ENCODE data around the gene CYS1.
A peak's percentile ranks its signal among the peaks of the same experiment; 100 is the strongest.

Gene CYS1

DNA sequence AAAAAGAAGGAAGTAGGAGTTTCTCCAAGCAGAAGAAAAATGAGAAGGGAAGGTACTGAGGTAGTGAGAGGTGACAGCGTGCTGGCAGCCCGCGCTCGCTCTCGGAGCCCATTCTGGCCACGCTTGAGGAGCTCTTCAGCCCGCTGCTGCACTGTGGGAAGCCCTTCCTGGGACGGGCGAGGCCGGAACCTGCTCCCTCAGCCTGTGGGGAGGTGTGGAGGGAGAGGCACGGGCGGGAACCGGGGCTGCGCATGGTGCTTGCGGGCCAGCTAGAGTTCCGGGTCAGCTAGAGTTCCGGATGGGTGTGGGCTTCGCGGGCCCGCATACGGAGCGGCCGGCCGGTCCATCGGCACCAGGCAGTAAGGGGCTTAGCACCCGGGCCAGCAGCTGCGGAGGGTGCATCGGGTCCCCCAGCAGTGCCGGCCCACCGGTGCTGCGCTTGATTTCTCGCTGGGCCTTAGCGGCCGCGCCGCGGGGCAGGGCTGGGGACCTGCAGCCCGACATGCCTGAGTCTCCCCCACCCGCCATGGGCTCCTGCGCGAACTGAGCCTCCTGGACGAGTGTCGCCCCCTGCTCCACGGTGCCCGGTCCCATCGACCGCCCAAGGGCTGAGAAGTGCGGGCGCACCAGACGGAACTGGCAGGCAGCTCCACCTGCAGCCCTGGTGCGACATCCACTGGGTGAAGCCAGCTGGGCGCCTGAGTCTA lies 11.1 kb upstream of the CYS1 start:
- peak in 3 of 6 experiments; percentile 4 to 16 (median 5) for DNase-seq

DNA sequence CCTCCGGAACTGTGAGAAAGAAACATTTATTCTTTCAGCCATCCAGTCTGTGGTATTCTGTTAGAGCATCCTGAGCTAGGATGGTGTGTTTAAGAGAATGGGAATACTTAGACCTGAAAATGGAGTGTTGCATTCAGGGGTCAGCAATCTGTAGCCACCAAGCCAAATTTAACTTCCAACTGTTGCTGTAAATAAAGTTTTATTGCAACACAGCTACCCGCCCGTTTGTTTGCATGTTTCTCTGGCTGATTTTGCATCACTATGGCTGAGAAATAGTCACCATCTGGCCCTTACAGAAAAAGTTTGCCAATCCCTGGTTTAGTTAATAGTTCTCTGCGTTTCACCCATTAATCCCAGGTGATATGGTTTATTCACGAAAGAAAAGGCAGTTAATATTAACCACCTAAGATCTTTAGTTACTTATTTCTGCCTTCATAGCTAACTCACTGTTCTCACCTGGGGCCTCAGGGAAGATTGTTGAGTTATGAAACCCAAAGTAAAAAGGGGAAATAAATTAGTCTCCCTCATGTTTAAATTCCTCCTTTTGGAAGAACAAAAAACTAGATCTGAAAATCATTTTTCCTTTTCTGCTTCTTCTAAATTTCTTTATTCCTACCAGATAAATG lies 9.5 kb upstream of the CYS1 start:
- DNase-seq, result no peak

- DNase-seq, result no peak
Observed at GRCh38 chr2:10087360-10087759, 7.1 kb upstream of the CYS1 start.

DNA sequence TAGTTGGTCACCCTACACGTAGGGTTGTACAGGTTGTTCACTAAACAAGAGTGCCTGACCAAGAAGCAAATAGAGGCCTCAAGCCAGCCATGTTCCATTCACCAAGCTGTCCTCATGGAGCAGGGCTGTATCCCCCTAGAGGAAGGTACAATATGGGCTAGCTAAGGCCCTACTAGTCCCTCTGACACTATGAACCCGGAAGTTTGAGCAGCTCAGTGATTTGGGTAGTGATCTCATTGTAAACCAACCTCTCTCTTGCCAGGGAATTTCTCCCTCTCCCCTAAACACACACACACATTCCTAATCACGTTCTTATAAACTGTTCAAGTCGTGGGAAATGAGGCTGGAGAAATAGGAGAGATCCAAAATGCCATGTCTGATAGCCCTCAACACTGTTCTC lies 6.7 kb upstream of the CYS1 start:
- no peak for DNase-seq

GRCh38 chr2:10085668-10086059 lies 5.5 kb upstream of the CYS1 start:
- no peak for DNase-seq

- DNase-seq, result no peak
Observed at GRCh38 chr2:10085043-10085667, 4.9 kb upstream of the CYS1 start.

- DNase-seq, result no peak
Observed at GRCh38 chr2:10084223-10084865, 4.1 kb upstream of the CYS1 start.

DNA sequence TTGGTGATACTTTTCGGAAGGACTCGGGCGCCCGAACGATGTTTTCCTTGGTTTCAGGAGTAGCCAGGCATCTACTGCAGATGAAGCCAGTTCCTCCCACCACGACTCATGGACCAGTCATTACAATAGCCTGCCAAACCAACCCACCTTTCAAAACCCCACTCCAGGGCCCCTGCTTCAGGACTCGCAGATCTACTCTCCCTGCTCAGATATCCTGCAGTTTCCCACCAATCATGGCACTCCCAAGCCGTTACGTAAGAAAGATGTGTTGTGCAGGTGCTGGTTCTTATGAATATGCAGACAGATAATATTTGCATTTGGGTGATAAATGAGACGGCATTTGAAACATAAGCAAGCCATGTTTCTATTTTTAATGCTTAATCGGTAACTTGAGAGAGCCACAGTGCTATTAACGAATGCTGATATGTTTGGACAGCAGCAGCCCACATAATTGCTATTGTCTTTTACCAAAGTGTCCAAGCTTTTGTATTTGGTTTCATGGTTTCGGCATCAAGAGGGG lies 3.5 kb upstream of the CYS1 start:
- no peak for DNase-seq

GRCh38 chr2:10083046-10083445 lies 2.8 kb upstream of the CYS1 start:
- no peak for DNase-seq

DNA sequence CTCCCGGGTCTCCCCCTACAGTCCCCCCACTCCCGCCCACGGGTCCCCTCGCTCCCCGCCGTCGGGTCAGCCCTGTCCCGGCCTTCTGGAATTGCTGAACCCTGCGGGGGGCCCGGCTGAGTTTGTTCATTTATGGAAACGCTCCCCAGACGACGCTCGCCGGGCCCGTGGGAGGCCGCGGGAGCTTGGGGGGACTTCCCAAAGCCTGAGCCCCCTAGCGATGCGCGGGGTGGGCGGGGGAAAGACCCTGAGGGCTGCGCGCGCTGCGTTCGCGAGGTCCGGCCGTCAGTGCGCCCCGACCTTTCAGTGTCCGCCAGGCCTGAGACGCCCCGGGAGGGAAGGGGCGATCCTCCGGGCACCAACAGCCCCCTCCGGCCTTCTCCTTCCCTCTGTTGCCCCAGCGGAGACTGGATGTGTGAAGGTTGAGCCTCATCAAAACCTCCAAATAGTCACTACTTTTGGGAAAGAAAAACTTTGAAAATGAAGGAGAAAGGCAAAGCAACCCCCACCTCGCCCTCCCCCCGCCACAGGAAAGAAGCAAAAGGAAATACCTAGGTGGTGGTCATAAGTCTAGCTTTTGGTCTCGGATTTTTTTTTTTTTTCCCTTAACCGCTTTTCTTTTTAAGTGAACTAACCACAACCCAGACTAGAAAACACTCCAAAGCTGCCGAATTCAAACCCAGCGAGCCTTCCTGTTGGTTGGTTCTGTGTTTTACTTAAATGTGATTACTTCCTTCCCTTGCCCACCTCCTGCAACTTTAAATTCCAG lies 509 bp upstream of the CYS1 start:
- peak in 3 of 6 experiments; percentile 30 to 45 (median 34) for DNase-seq

DNA sequence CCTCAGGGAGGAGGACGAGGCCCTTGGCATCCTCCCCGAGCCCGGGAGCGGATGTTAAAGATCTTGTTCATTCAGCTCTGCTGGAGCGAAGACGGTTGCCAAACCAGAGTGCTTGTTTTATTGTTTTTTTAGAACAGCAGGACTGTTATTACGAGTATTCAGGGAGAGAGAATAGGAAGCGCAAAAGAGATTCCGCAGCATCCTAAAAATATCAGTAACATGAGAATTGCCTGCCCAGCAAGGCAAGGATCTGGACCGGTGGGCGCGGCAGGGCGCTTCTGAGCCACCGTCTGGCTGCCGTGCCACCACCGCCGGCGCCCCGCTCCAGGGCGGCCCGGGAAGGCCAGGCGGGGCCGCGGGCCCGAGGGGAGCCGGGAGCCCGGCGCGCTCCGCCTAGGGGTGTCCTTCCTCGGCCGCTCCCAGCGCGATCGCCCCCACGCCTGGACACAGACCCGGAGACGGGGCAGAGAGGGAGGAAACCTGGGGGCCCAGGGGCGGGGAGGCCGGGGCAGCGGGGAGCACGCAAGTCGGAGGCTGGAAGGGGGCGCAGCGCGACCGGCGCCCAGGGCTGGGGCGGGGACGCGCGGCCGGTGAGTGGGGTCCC lies 843 bp downstream of the CYS1 start:
- DNase-seq, result peak in 2 of 6 experiments; percentile 15 to 48

DNA sequence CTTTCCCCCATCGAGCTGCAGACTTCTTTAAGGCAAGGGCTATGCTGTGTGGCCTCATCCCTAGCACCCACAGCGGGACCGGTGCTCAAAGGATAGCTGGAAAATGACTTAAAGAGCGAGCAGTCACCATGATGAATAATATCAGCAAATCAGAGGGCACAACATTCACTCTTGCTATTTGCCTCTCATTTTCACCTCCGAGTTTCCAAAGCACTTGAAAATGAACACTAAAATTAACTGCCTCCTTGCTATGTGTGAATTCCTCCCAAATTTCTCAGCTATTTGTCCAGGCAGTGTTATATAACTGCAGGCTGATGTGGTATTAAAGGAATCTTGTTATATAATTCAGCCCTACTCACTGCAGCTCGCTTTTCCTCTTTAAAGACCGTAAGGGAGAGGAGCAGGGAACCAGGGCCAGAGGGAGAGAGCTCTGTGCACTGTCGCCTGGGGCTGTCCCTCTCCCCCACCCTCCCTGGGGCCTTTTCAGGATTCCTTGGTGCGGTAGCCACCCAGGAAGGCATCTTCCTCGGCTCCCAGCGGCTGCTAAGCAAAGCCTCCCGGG lies 1.4 kb downstream of the CYS1 start:
- DNase-seq, result no peak

DNA sequence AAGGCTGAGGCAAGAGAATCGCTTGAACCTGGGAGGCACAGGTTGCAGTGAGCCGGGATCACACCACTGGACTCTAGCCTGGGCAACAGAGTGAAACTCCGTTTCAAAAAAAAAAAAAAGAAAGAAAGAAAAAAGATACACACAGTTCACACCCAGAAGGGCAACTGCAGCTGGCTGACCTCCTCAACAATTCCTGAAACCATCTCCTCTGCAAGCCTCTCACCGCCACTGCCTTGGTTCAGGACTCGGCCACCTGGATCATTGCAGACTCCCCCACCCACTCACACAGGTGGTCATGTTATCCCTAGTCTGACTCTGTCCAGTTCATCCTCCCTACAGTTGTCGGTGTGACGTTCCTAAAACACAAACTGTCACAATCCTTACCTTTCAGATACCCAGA lies 2.2 kb downstream of the CYS1 start:
- DNase-seq, result no peak

DNA sequence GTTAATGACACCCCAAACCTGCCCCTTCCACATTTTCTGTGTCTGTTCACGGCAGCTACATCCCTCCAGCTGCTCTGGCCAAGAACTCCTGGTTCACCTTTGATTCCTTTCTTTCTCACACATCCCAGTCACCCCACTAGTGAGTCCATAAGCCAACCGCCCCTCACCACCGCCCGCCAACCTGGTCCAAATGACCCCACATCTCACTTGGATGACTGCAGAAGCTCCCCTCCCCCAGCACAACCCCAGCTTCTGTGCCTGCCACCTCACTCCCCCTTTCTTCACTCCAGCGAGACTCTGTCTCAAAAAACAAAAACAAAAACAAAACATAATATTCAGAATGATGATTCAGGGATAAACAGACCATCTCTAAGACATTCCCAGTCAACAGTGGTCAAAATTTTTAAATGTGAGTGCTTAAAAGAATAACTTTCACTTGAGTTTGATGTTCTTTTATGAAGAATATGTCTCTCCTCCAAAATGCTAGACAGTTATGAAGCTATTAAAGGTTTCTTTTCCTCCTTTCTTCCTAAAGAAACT lies 3.2 kb downstream of the CYS1 start:
- no peak for DNase-seq

GRCh38 chr2:10076511-10076910 lies 3.7 kb downstream of the CYS1 start:
- DNase-seq, result no peak

- no peak for DNase-seq
Observed at GRCh38 chr2:10075571-10076209, 4.5 kb downstream of the CYS1 start.

- no peak for DNase-seq
Observed at GRCh38 chr2:10075101-10075500, 5.1 kb downstream of the CYS1 start.

- DNase-seq, result no peak
Observed at GRCh38 chr2:10073706-10074105, 6.5 kb downstream of the CYS1 start.

- DNase-seq, result peak; percentile 44 to 83 (median 69)
Observed at GRCh38 chr2:10072656-10073480, 7.3 kb downstream of the CYS1 start.

GRCh38 chr2:10071595-10071994 lies 8.6 kb downstream of the CYS1 start:
- no peak for DNase-seq
